Upper lobe of right lung (tissue), 1 donor: ENCODE data around the gene SGIP1. TPM values are rescaled to one million over a fixed set of nuclear protein-coding genes. Genes with fewer than 3 reads are reported as not detected.

Experiments used
- ATAC-seq: fragments of 200-7000 bp; cut with Tn5 transposase; one replicate; pipeline ENCODE4 v1.9.1; 2020; ENCODE audit warnings: mild to moderate bottlenecking, moderate library complexity
- DNase-seq: peaks from one replicate; pipeline ENCODE4 v3.0.0-alpha.2; 2020
- H3K27ac ChIP-seq: fragments of 200-600 bp; one replicate; pipeline ENCODE4 v1.8.0; 2022
- H3K27me3 ChIP-seq: fragments of 200-600 bp; one replicate; pipeline ENCODE4 v1.8.0; 2022; ENCODE audit warnings: mild to moderate bottlenecking
- H3K36me3 ChIP-seq: fragments of 200-600 bp; one replicate; pipeline ENCODE4 v1.8.0; 2022
- H3K4me1 ChIP-seq: fragments of 200-600 bp; one replicate; pipeline ENCODE4 v1.8.0; 2022
- H3K4me3 ChIP-seq: fragments of 200-600 bp; one replicate; pipeline ENCODE4 v1.8.0; 2022; ENCODE audit warnings: mild to moderate bottlenecking
- H3K9me3 ChIP-seq: fragments of 200-600 bp; one replicate; pipeline ENCODE4 v1.8.0; 2022
- CTCF ChIP-seq: fragments of 200-600 bp; IDR thresholded peaks from one replicate; pipeline ENCODE4 v1.8.0; 2022; ENCODE audit warnings: antibody characterized with exemption
- intact Hi-C: fragments of 100-400 bp; cut with DNase I; formaldehyde crosslinking; loops from one replicate; pipeline ENCODE4 v1.11.0; 2022
- total RNA-seq: library from RNA; stranded (reverse); fragmentation: NEBNext Ultra II Directional; extraction: Animal tissue kit (Norgen Biotek cat#: 25700); gene quantifications from one replicate; pipeline ENCODE4 v1.2.1, GENCODE V29; 2021
- donor health status: DM: no; HTN: yes; CAD: no; lungs with severe emphysema.

SGIP1 gene
- total RNA-seq, 1 donor from 2014 or later, result 19.8 TPM

- Histone ChIP-seq H3K36me3 (no peaks in the 10 kb centered on the region), H3K4me3 (no peak overlapping the region), H3K27me3 (no peaks in the 10 kb centered on the region), H3K9me3 (no peaks in the 10 kb centered on the region), H3K4me1 (peaks cover 9% of the 10 kb centered on the region), H3K27ac (no peak overlapping the region)
- ATAC-seq (no peak), DNase-seq (no peak)
- TF ChIP-seq CTCF, result no peak
- intact Hi-C loops, result no loop called here
Observed at GRCh38 chr1:66557157-66557556, 23.2 kb downstream of the SGIP1 start.

GRCh38 chr1:66559517-66559916 is 25.6 kb downstream of the SGIP1 start:
- no peak for DNase-seq
- no peak for TF ChIP-seq CTCF

GRCh38 chr1:66562561-66562960 is 28.6 kb downstream of the SGIP1 start:
- no peak for TF ChIP-seq CTCF
- no peaks in the 10 kb centered on the region for H3K36me3 ChIP-seq
- no peak for ATAC-seq
- DNase-seq, result no peak
- H3K4me3 ChIP-seq, result no peak overlapping the region
- H3K4me1 ChIP-seq, result no peaks in the 10 kb centered on the region
- intact Hi-C loops, result no loop called here
- H3K9me3 ChIP-seq, result no peaks in the 10 kb centered on the region
- no peaks in the 10 kb centered on the region for H3K27me3 ChIP-seq
- peak overlapping the region; percentile 53 for H3K27ac ChIP-seq

More at GRCh38 chr1:66559517-66559916, 25.6 kb downstream of the SGIP1 start:
- intact Hi-C loops, result no loop called here
- no peak overlapping the region for H3K27ac ChIP-seq
- no peaks in the 10 kb centered on the region for H3K9me3 ChIP-seq
- H3K4me3 ChIP-seq, result no peak overlapping the region
- ATAC-seq, result no peak
- peaks cover 9% of the 10 kb centered on the region for H3K4me1 ChIP-seq
- H3K36me3 ChIP-seq, result no peaks in the 10 kb centered on the region
- no peaks in the 10 kb centered on the region for H3K27me3 ChIP-seq

- Histone ChIP-seq H3K9me3 (no peaks in the 10 kb centered on the region), H3K27me3 (no peaks in the 10 kb centered on the region), H3K4me1 (no peaks in the 10 kb centered on the region), H3K27ac (peak overlapping the region; percentile 67), H3K36me3 (no peaks in the 10 kb centered on the region), H3K4me3 (peak overlapping the region; percentile 15)
- intact Hi-C loops, result no loop called here
- ATAC-seq (peak; percentile 52), DNase-seq (no peak)
- no peak for TF ChIP-seq CTCF
Observed at GRCh38 chr1:66563094-66563800, 29.3 kb downstream of the SGIP1 start.

- Histone ChIP-seq H3K27me3 (no peaks in the 10 kb centered on the region), H3K4me3 (no peak overlapping the region), H3K4me1 (no peaks in the 10 kb centered on the region), H3K27ac (peak overlapping the region; percentile 67), H3K9me3 (no peaks in the 10 kb centered on the region), H3K36me3 (no peaks in the 10 kb centered on the region)
- TF ChIP-seq CTCF, result no peak
- intact Hi-C loops, result no loop called here
- ATAC-seq, result peak; percentile 81
- no peak for DNase-seq
Observed at GRCh38 chr1:66563941-66564630, 30.1 kb downstream of the SGIP1 start.
